Islet of Langerhans (tissue), 1 donor: ENCODE data around the gene PA2G4.
"Not testable (repeated sequence)": the region's sequence is repeated elsewhere in the genome, so short reads cannot be mapped to it uniquely, and the experiment has no call there.

Experiments
- FAIRE-seq: peaks from one replicate; lab custom pipeline; 2011; peaks lifted over from hg19 to GRCh38; lab: Jason Lieb, UNC

The PA2G4 gene

GRCh38 chr12:56154246-56154771 is 50.0 kb downstream of the PA2G4 start:
- FAIRE-seq: no peak

- FAIRE-seq: no peak
Observed at GRCh38 chr12:56154818-56155217, 50.5 kb downstream of the PA2G4 start.

GRCh38 chr12:56155256-56155845 is 51.0 kb downstream of the PA2G4 start:
- no peak for FAIRE-seq

- FAIRE-seq: not testable (repeated sequence)
Observed at GRCh38 chr12:56156464-56157200, 52.3 kb downstream of the PA2G4 start.

GRCh38 chr12:56157201-56158028 is 53.1 kb downstream of the PA2G4 start:
- FAIRE-seq: no peak

GRCh38 chr12:56158029-56158925 is 53.9 kb downstream of the PA2G4 start, which contains the start of gene MYL6:
MYL6 (plus strand) TSS chr12:56158359; CDS start chr12:56158402, 43 bp downstream.
- FAIRE-seq: peak; percentile 62

GRCh38 chr12:56158926-56159461 is 54.6 kb downstream of the PA2G4 start:
- no peak for FAIRE-seq

- FAIRE-seq: no peak
Observed at GRCh38 chr12:56159482-56160192, 55.3 kb downstream of the PA2G4 start.

GRCh38 chr12:56160193-56160763 is 55.9 kb downstream of the PA2G4 start:
- FAIRE-seq: no peak

GRCh38 chr12:56160894-56161689 is 56.7 kb downstream of the PA2G4 start:
- no peak for FAIRE-seq

- FAIRE-seq: no peak
Observed at GRCh38 chr12:56161690-56162351, 57.5 kb downstream of the PA2G4 start.

GRCh38 chr12:56162468-56163290 is 58.3 kb downstream of the PA2G4 start:
- FAIRE-seq: no peak
